Femur (tissue), 1 donor: Measurements from ENCODE around the gene OTUD5.
"Not testable (repeated sequence)": the region's sequence is repeated elsewhere in the genome, so short reads cannot be mapped to it uniquely, and the experiment has no call there.

Experiments used
- DNase-seq: peaks from one replicate; pipeline ENCODE4 v3.0.0-alpha.2; 2017

OTUD5 gene

DNA sequence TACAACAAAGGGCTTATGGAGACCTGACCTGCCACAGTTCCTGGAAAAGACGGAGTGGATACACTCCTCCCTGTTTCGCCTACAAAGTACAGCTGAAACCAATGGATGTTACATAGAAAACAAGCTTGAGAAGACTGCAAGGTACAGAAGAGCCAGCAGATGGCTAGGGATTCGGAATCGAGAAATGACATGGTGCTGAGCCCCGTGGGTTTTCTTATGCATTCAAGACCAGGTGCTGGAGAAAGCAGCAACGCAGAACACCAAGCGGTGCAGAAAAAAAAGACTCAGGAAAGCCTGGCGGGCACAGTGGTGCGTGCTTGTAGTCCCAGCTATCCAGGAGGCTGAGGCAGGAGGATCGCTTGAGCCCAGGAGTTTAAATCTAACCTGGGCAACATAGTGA is 73.7 kb downstream of the OTUD5 start:
- DNase-seq, result no peak

DNA sequence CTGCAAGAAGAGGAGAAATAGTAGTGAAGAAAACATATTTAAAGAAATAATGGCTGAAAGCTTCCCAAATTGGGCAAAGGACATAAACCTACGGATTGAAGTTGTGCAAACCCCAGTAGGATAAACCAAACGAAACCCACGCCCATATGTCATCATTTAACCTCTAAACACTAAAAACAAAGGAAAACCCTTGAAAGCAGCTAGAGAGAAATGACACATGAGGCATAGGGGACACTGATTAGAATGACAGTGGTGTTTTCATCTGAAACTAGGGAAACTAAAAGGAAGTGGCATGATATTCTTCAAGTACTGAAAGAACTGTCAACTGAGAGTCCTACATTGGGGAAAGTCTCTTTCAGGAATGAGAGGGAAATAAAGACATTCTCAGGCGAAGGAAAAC is 80.5 kb downstream of the OTUD5 start:
- DNase-seq, result not testable (repeated sequence)
